Measurements from ENCODE around the gene NEB.

The NEB gene

GRCh38 chr2:151570191-151570590 lies 164.1 kb downstream of the NEB start:
- H2BK15ac ChIP-seq (ENCODE audit: low read depth, poor library complexity, severe bottlenecking) = no peak overlapping the region

DNA sequence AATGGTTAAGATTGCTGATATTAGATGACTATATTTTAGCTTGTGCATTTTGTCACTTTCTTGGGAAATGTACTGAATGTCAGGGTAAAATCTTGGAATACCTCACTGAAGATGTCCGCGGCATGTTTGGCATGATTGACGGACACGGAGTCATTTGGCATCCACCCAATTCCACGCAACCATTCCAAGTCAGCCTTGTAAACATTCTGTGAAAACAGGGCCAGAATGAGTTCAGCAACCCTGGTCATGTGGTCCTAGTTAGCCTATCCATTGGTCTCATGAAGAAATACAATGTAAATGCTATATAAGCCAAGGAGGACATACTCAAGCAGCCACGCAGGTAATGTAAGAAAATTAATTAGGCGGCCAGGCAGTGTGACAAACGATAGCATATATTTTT lies 165.1 kb downstream of the NEB start:
- H2AK5ac ChIP-seq (ENCODE audit: low read length, severe bottlenecking) = no peak overlapping the region
- no peak overlapping the region for H4K8ac ChIP-seq (ENCODE audit: low read length)
- H3K27ac ChIP-seq (ENCODE audit: low read length, poor library complexity, severe bottlenecking) = no peak overlapping the region
- no peak overlapping the region for H3K4me3 ChIP-seq (ENCODE audit: insufficient read depth in 1 of 2, low read depth in 1 of 2, low read length in 2 of 2)
- H2AFZ ChIP-seq (ENCODE audit: low read depth, low read length) = no peak overlapping the region
- H2BK15ac ChIP-seq (ENCODE audit: low read depth, poor library complexity, severe bottlenecking) = no peak overlapping the region
- H3K79me1 ChIP-seq (replicated peaks; ENCODE audit: low read length, poor library complexity, severe bottlenecking) = no peaks in the 10 kb centered on the region
- H3K4ac ChIP-seq (ENCODE audit: low read depth in 1 of 2, low read length in 2 of 2) = no peak overlapping the region
- no peak overlapping the region for H3K4me2 ChIP-seq (ENCODE audit: low read length, poor library complexity, severe bottlenecking)
- no peak overlapping the region for H3K23ac ChIP-seq (ENCODE audit: low read length in 2 of 2)
- WGBS = 94% methylated on average over 8 of the region's 8 CpGs
- no peaks in the 10 kb centered on the region for H3K9me3 ChIP-seq (ENCODE audit: control insufficient read depth, low read length)
- H3K36me3 ChIP-seq (ENCODE audit: control insufficient read depth in 1 of 2, insufficient read depth in 2 of 2, low read depth in 1 of 2, low read length in 2 of 2) = no peaks in the 10 kb centered on the region
- no peaks in the 10 kb centered on the region for H3K4me1 ChIP-seq (ENCODE audit: control insufficient read depth, insufficient read depth, low read depth, low read length)
- DNase-seq = no peak
- no peaks in the 10 kb centered on the region for H3K27me3 ChIP-seq (ENCODE audit: control insufficient read depth in 1 of 2, insufficient read depth in 1 of 2, low read length in 2 of 2)
- no peak overlapping the region for H3K14ac ChIP-seq (ENCODE audit: low read length in 2 of 2)
- H3K18ac ChIP-seq (ENCODE audit: low read depth in 1 of 2, low read length in 2 of 2) = no peak overlapping the region
- H2BK12ac ChIP-seq (ENCODE audit: low read length in 2 of 2) = no peak overlapping the region
- no peak overlapping the region for H2BK120ac ChIP-seq (ENCODE audit: low read depth, low read length)
- no peak overlapping the region for H2BK5ac ChIP-seq (ENCODE audit: low read depth, low read length, poor library complexity, severe bottlenecking)
- no peak overlapping the region for H3K9ac ChIP-seq (ENCODE audit: low read length)
- no peak overlapping the region for H4K91ac ChIP-seq (ENCODE audit: low read length)

More at GRCh38 chr2:151570191-151570590, 164.1 kb downstream of the NEB start:
- no peak overlapping the region for H4K8ac ChIP-seq (ENCODE audit: low read length)
- H3K27me3 ChIP-seq (ENCODE audit: control insufficient read depth in 1 of 2, insufficient read depth in 1 of 2, low read length in 2 of 2) = no peaks in the 10 kb centered on the region
- H3K9ac ChIP-seq (ENCODE audit: low read length) = no peak overlapping the region
- no peak for DNase-seq
- H3K9me3 ChIP-seq (ENCODE audit: control insufficient read depth, low read length) = no peaks in the 10 kb centered on the region
- H4K91ac ChIP-seq (ENCODE audit: low read length) = no peak overlapping the region
- H3K18ac ChIP-seq (ENCODE audit: low read depth in 1 of 2, low read length in 2 of 2) = no peak overlapping the region
- H3K14ac ChIP-seq (ENCODE audit: low read length in 2 of 2) = no peak overlapping the region
- no peak overlapping the region for H3K4me2 ChIP-seq (ENCODE audit: low read length, poor library complexity, severe bottlenecking)
- no peak overlapping the region for H2BK5ac ChIP-seq (ENCODE audit: low read depth, low read length, poor library complexity, severe bottlenecking)
- no peaks in the 10 kb centered on the region for H3K79me1 ChIP-seq (replicated peaks; ENCODE audit: low read length, poor library complexity, severe bottlenecking)
- H3K27ac ChIP-seq (ENCODE audit: low read length, poor library complexity, severe bottlenecking) = no peak overlapping the region
- H3K23ac ChIP-seq (ENCODE audit: low read length in 2 of 2) = no peak overlapping the region
- H3K4me3 ChIP-seq (ENCODE audit: insufficient read depth in 1 of 2, low read depth in 1 of 2, low read length in 2 of 2) = no peak overlapping the region
- 93% methylated on average over 8 of the region's 8 CpGs for WGBS
- no peaks in the 10 kb centered on the region for H3K4me1 ChIP-seq (ENCODE audit: control insufficient read depth, insufficient read depth, low read depth, low read length)
- H2AK5ac ChIP-seq (ENCODE audit: low read length, severe bottlenecking) = no peak overlapping the region
- H2AFZ ChIP-seq (ENCODE audit: low read depth, low read length) = no peak overlapping the region
- no peaks in the 10 kb centered on the region for H3K36me3 ChIP-seq (ENCODE audit: control insufficient read depth in 1 of 2, insufficient read depth in 2 of 2, low read depth in 1 of 2, low read length in 2 of 2)
- no peak overlapping the region for H2BK120ac ChIP-seq (ENCODE audit: low read depth, low read length)
- H2BK12ac ChIP-seq (ENCODE audit: low read length in 2 of 2) = no peak overlapping the region
- no peak overlapping the region for H3K4ac ChIP-seq (ENCODE audit: low read depth in 1 of 2, low read length in 2 of 2)

GRCh38 chr2:151568501-151568900 lies 165.8 kb downstream of the NEB start:
- WGBS = 100% methylated on average over 5 of the region's 7 CpGs
- Histone ChIP-seq H3K4me2 (ENCODE audit: low read length, poor library complexity, severe bottlenecking) (no peak overlapping the region), H3K14ac (ENCODE audit: low read length in 2 of 2) (no peak overlapping the region), H2AK5ac (ENCODE audit: low read length, severe bottlenecking) (no peak overlapping the region), H3K18ac (ENCODE audit: low read depth in 1 of 2, low read length in 2 of 2) (no peak overlapping the region), H2BK5ac (ENCODE audit: low read depth, low read length, poor library complexity, severe bottlenecking) (no peak overlapping the region), H2BK12ac (ENCODE audit: low read length in 2 of 2) (no peak overlapping the region), H3K9me3 (ENCODE audit: control insufficient read depth, low read length) (no peaks in the 10 kb centered on the region), H3K79me1 (replicated peaks; ENCODE audit: low read length, poor library complexity, severe bottlenecking) (no peaks in the 10 kb centered on the region), H3K23ac (ENCODE audit: low read length in 2 of 2) (no peak overlapping the region), H2AFZ (ENCODE audit: low read depth, low read length) (no peak overlapping the region), H3K9ac (ENCODE audit: low read length) (no peak overlapping the region), H2BK15ac (ENCODE audit: low read depth, poor library complexity, severe bottlenecking) (no peak overlapping the region), H4K8ac (ENCODE audit: low read length) (no peak overlapping the region), H3K27ac (ENCODE audit: low read length, poor library complexity, severe bottlenecking) (no peak overlapping the region), H3K4me1 (ENCODE audit: control insufficient read depth, insufficient read depth, low read depth, low read length) (no peaks in the 10 kb centered on the region), H4K91ac (ENCODE audit: low read length) (no peak overlapping the region), H3K4ac (ENCODE audit: low read depth in 1 of 2, low read length in 2 of 2) (no peak overlapping the region), H3K27me3 (ENCODE audit: control insufficient read depth in 1 of 2, insufficient read depth in 1 of 2, low read length in 2 of 2) (no peaks in the 10 kb centered on the region), H2BK120ac (ENCODE audit: low read depth, low read length) (no peak overlapping the region), H3K36me3 (ENCODE audit: control insufficient read depth in 1 of 2, insufficient read depth in 2 of 2, low read depth in 1 of 2, low read length in 2 of 2) (no peaks in the 10 kb centered on the region), H3K4me3 (ENCODE audit: insufficient read depth in 1 of 2, low read depth in 1 of 2, low read length in 2 of 2) (no peak overlapping the region)
- DNase-seq = no peak

DNA sequence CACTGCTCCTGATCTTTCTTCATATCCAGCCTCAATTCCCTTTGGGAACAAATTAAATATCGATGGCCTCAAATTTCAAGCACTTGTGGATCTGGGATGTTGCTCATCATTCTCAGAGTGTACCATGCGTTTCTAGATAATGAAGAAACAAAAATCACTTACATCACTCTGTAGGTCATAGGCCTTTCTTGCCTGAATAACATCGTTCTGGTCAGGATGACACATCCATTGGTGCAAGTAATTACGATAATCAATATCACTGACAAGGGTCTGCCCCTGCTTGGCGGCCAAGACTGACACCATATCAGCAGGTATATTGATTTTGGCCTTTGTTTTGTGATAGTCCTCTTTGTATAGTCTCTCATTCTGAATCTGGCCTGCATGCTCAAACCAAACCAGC lies 167.3 kb downstream of the NEB start:
- no peak overlapping the region for H2AFZ ChIP-seq (ENCODE audit: low read depth, low read length)
- no peaks in the 10 kb centered on the region for H3K4me1 ChIP-seq (ENCODE audit: control insufficient read depth, insufficient read depth, low read depth, low read length)
- no peak overlapping the region for H2BK5ac ChIP-seq (ENCODE audit: low read depth, low read length, poor library complexity, severe bottlenecking)
- no peaks in the 10 kb centered on the region for H3K79me1 ChIP-seq (replicated peaks; ENCODE audit: low read length, poor library complexity, severe bottlenecking)
- H4K91ac ChIP-seq (ENCODE audit: low read length) = no peak overlapping the region
- H3K4me3 ChIP-seq (ENCODE audit: insufficient read depth in 1 of 2, low read depth in 1 of 2, low read length in 2 of 2) = no peak overlapping the region
- H3K27me3 ChIP-seq (ENCODE audit: control insufficient read depth in 1 of 2, insufficient read depth in 1 of 2, low read length in 2 of 2) = no peaks in the 10 kb centered on the region
- 90% methylated on average over 5 of the region's 5 CpGs for WGBS
- H3K4me2 ChIP-seq (ENCODE audit: low read length, poor library complexity, severe bottlenecking) = no peak overlapping the region
- no peak overlapping the region for H3K27ac ChIP-seq (ENCODE audit: low read length, poor library complexity, severe bottlenecking)
- H2BK120ac ChIP-seq (ENCODE audit: low read depth, low read length) = no peak overlapping the region
- no peak overlapping the region for H2AK5ac ChIP-seq (ENCODE audit: low read length, severe bottlenecking)
- no peak overlapping the region for H3K14ac ChIP-seq (ENCODE audit: low read length in 2 of 2)
- H3K9me3 ChIP-seq (ENCODE audit: control insufficient read depth, low read length) = no peaks in the 10 kb centered on the region
- H4K8ac ChIP-seq (ENCODE audit: low read length) = no peak overlapping the region
- no peak overlapping the region for H2BK12ac ChIP-seq (ENCODE audit: low read length in 2 of 2)
- H3K36me3 ChIP-seq (ENCODE audit: control insufficient read depth in 1 of 2, insufficient read depth in 2 of 2, low read depth in 1 of 2, low read length in 2 of 2) = no peaks in the 10 kb centered on the region
- DNase-seq = no peak
- no peak overlapping the region for H3K23ac ChIP-seq (ENCODE audit: low read length in 2 of 2)
- no peak overlapping the region for H3K4ac ChIP-seq (ENCODE audit: low read depth in 1 of 2, low read length in 2 of 2)
- no peak overlapping the region for H3K9ac ChIP-seq (ENCODE audit: low read length)
- no peak overlapping the region for H3K18ac ChIP-seq (ENCODE audit: low read depth in 1 of 2, low read length in 2 of 2)
- H2BK15ac ChIP-seq (ENCODE audit: low read depth, poor library complexity, severe bottlenecking) = no peak overlapping the region

Data from mesenchymal stem cell (in vitro differentiated cells and primary cell).